ENCODE results near the gene CCDC74B. TPM values are rescaled to one million over a fixed set of nuclear protein-coding genes. Genes with fewer than 3 reads are reported as not detected.
"Not testable (repeated sequence)": the region's sequence is repeated elsewhere in the genome, so short reads cannot be mapped to it uniquely, and the experiment has no call there.

The CCDC74B gene
- total RNA-seq, 4 donors from 2014 or later = 0.96 to 2.3 (median 1.3) TPM

GRCh38 chr2:130162968-130163367 is 18.1 kb upstream of the CCDC74B start:
- Histone ChIP-seq H3K36me3 (peaks cover 74% of the 10 kb centered on the region), H3K27me3 (no peaks in the 10 kb centered on the region), H3K4me3 (no peak overlapping the region), H3K9me3 (no peaks in the 10 kb centered on the region), H3K4me1 (no peaks in the 10 kb centered on the region), H3K27ac (no peak overlapping the region)
- TF ChIP-seq EP300 (IDR thresholded peaks at IDR 0.05) = no peak
- no peak for TF ChIP-seq CTCF (IDR thresholded peaks at IDR 0.05)
- no peak for TF ChIP-seq POLR2AphosphoS5 (IDR thresholded peaks at IDR 0.05)
- no peak for TF ChIP-seq POLR2A (IDR thresholded peaks at IDR 0.05)
- DNase-seq (ENCODE audit: low spot score in 2 of 2) = no peak
- WGBS = 92% methylated on average over 9 of the region's 9 CpGs

- DNase-seq (ENCODE audit: low spot score in 2 of 2); H3K9me3 ChIP-seq; H3K4me3 ChIP-seq; H3K27ac ChIP-seq; H3K27me3 ChIP-seq; H3K4me1 ChIP-seq: not testable (repeated sequence)
- peaks cover 74% of the 10 kb centered on the region for H3K36me3 ChIP-seq
- 98% methylated on average over 6 of the region's 7 CpGs for WGBS
Observed at GRCh38 chr2:130162486-130162885, 17.6 kb upstream of the CCDC74B start.

- not testable (repeated sequence) for H3K4me3 ChIP-seq; H3K27me3 ChIP-seq; DNase-seq (ENCODE audit: low spot score in 2 of 2); H3K9me3 ChIP-seq; H3K27ac ChIP-seq; H3K4me1 ChIP-seq
- peaks cover 69% of the 10 kb centered on the region for H3K36me3 ChIP-seq
- 83% methylated on average over 21 of the region's 25 CpGs for WGBS
Observed at GRCh38 chr2:130160838-130161705, 16.2 kb upstream of the CCDC74B start.

- H3K27ac ChIP-seq = no peak overlapping the region
- 98% methylated on average over 6 of the region's 6 CpGs for WGBS
- DNase-seq (ENCODE audit: low spot score in 2 of 2) = no peak
Observed at GRCh38 chr2:130160131-130160530, 15.2 kb upstream of the CCDC74B start.

GRCh38 chr2:130159376-130159775 is 14.5 kb upstream of the CCDC74B start:
- H3K27ac ChIP-seq, H3K4me1 ChIP-seq: not testable (repeated sequence)

More at GRCh38 chr2:130160131-130160530, 15.2 kb upstream of the CCDC74B start:
- Histone ChIP-seq H3K4me1 (no peaks in the 10 kb centered on the region), H3K4me3 (no peak overlapping the region), H3K9me3 (no peaks in the 10 kb centered on the region), H3K27me3 (no peaks in the 10 kb centered on the region), H3K36me3 (peaks cover 69% of the 10 kb centered on the region)
- TF ChIP-seq CTCF (IDR thresholded peaks at IDR 0.05) (no peak), POLR2AphosphoS5 (IDR thresholded peaks at IDR 0.05) (no peak), EP300 (IDR thresholded peaks at IDR 0.05) (no peak), POLR2A (IDR thresholded peaks at IDR 0.05) (no peak)

GRCh38 chr2:130158631-130159030 is 13.7 kb upstream of the CCDC74B start:
- Histone ChIP-seq H3K27me3 (no peaks in the 10 kb centered on the region), H3K4me3 (no peak overlapping the region), H3K36me3 (peaks cover 70% of the 10 kb centered on the region), H3K27ac (no peak overlapping the region), H3K4me1 (no peaks in the 10 kb centered on the region), H3K9me3 (no peaks in the 10 kb centered on the region)
- DNase-seq (ENCODE audit: low spot score in 2 of 2) = no peak
- 94% methylated on average over 9 of the region's 9 CpGs for whole genome bisulfite sequencing
- TF ChIP-seq EP300 (IDR thresholded peaks at IDR 0.05) (no peak), POLR2AphosphoS5 (IDR thresholded peaks at IDR 0.05) (no peak), POLR2A (IDR thresholded peaks at IDR 0.05) (no peak), CTCF (IDR thresholded peaks at IDR 0.05) (no peak)

More at GRCh38 chr2:130159376-130159775, 14.5 kb upstream of the CCDC74B start:
- H3K9me3 ChIP-seq; H3K27me3 ChIP-seq; H3K4me3 ChIP-seq; DNase-seq (ENCODE audit: low spot score in 2 of 2): not testable (repeated sequence)
- WGBS = 95% methylated on average over 4 of the region's 4 CpGs
- peaks cover 70% of the 10 kb centered on the region for H3K36me3 ChIP-seq

GRCh38 chr2:130157825-130158514 is 13.1 kb upstream of the CCDC74B start:
- H3K27me3 ChIP-seq; H3K27ac ChIP-seq; H3K9me3 ChIP-seq; DNase-seq (ENCODE audit: low spot score in 2 of 2); H3K4me1 ChIP-seq; H3K4me3 ChIP-seq: not testable (repeated sequence)
- peaks cover 69% of the 10 kb centered on the region for H3K36me3 ChIP-seq
- WGBS = 77% methylated on average over 13 of the region's 13 CpGs

- not testable (repeated sequence) for H3K27me3 ChIP-seq; H3K9me3 ChIP-seq; DNase-seq (ENCODE audit: low spot score in 2 of 2); H3K4me3 ChIP-seq; H3K4me1 ChIP-seq; H3K27ac ChIP-seq
- WGBS = 82% methylated on average over 8 of the region's 12 CpGs
- peaks cover 69% of the 10 kb centered on the region for H3K36me3 ChIP-seq
Observed at GRCh38 chr2:130157354-130157753, 12.4 kb upstream of the CCDC74B start.

Measured in suprapubic skin (tissue), 4 donors.